Stimulated activated CD4-positive, alpha-beta T cell treated with anti-CD3 and anti-CD28 coated beads, Interleukin-1b, Interleukin-23, amount 100 ng/mL, for 1 hour (primary cell): Measurements from ENCODE around the gene CNOT6L.

Experiments used
- DNase-seq, 2 donors: peaks; one replicate each; pipeline ENCODE4 v3.0.0-alpha.2; 2020; ENCODE audit warnings: low read depth in 2 of 2

The CNOT6L gene

GRCh38 chr4:77820649-77821561, 1.7 kb upstream of the CNOT6L start:
- no peak for DNase-seq

- DNase-seq = peak; percentile 87 to 93
Measured at GRCh38 chr4:77819843-77820648, 878 bp upstream of the CNOT6L start.

GRCh38 chr4:77819404-77819842, 255 bp upstream of the CNOT6L start:
- peak; percentile 58 to 65 for DNase-seq

GRCh38 chr4:77818073-77818601, 1.0 kb downstream of the CNOT6L start:
- no peak for DNase-seq

- no peak for DNase-seq
Measured at GRCh38 chr4:77817304-77818072, 1.7 kb downstream of the CNOT6L start.

GRCh38 chr4:77816546-77816945, 2.6 kb downstream of the CNOT6L start:
- no peak for DNase-seq

GRCh38 chr4:77815636-77816035, 3.5 kb downstream of the CNOT6L start:
- DNase-seq = no peak

- no peak for DNase-seq
Measured at GRCh38 chr4:77805840-77806239, 13.3 kb downstream of the CNOT6L start.

- DNase-seq = no peak
Measured at GRCh38 chr4:77804471-77804870, 14.7 kb downstream of the CNOT6L start.

GRCh38 chr4:77802402-77802801, 16.8 kb downstream of the CNOT6L start:
- no peak for DNase-seq

GRCh38 chr4:77801260-77801608, 17.9 kb downstream of the CNOT6L start:
- no peak for DNase-seq

- DNase-seq = no peak
Measured at GRCh38 chr4:77800483-77801259, 18.5 kb downstream of the CNOT6L start.

GRCh38 chr4:77800077-77800476, 19.1 kb downstream of the CNOT6L start:
- no peak for DNase-seq

- no peak for DNase-seq
Measured at GRCh38 chr4:77798385-77798784, 20.8 kb downstream of the CNOT6L start.

- no peak for DNase-seq
Measured at GRCh38 chr4:77797239-77797638, 21.9 kb downstream of the CNOT6L start.

GRCh38 chr4:77795326-77795725, 23.8 kb downstream of the CNOT6L start:
- DNase-seq = no peak

GRCh38 chr4:77790146-77790545, 29.0 kb downstream of the CNOT6L start:
- DNase-seq = no peak

- no peak for DNase-seq
Measured at GRCh38 chr4:77788990-77789389, 30.2 kb downstream of the CNOT6L start.

GRCh38 chr4:77787969-77788368, 31.2 kb downstream of the CNOT6L start:
- DNase-seq = no peak

GRCh38 chr4:77785669-77786068, 33.5 kb downstream of the CNOT6L start:
- DNase-seq = no peak

- DNase-seq = no peak
Measured at GRCh38 chr4:77783895-77784294, 35.3 kb downstream of the CNOT6L start.
